ENCODE results near the gene UBE2E2.
A peak's percentile ranks its signal among the peaks of the same experiment; 100 is the strongest.

UBE2E2 gene

DNA sequence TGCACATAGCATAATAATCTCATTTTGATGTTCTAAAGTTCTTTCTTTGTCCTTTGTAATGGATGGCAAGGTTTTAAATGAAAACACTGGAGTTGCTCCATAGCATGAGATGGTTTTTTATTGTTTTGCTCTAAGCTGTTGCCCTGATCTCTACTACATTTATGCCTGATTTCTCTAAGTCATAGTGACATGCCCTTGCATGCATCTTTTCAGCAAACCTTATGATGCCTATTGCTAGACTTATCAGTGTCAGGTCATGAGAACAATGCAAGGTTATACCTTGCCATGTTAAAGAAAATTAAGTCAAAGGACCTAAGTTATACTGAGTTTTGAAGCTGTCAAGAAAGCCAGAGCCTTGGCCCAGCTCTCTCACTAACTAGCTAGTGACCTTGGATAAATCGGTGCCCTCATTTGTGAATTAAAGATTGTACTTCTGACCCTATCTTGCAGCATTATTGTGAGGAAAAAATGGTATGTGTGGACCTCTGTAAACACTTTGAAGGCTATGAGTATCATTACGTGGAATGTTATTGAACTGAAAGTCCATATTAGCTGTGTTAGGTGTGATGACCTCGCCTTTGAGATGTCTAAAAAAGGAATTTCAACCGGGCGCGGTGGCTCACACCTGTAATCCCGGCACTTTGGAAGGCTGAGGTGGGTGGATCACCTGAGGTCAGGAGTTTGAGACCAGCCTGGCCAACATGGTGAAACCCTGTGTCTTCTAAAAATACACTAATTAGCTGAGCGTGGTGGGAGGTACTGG is 346.2 kb downstream of the UBE2E2 start:
- DNase-seq = no peak

DNA sequence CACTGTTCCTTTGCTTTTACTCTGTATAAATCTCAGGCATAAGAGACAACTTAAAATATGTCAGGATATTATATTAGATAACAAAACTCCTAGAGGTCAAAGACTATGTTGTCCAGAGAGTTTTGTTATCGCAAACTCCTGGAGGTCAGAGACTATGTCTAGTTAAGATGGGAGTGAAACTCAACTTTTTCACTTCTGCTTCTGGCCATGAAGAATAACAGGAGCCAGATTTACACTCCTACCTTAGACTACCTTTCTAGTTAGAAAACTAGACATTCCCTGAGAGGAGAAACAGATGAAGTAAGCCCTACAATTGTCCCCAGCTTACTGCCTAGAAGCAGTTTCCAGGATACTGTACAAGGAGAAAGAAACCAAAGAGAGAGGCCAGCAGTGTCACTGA is 347.3 kb downstream of the UBE2E2 start:
- DNase-seq = no peak

GRCh38 chr3:23552506-23552905 is 349.4 kb downstream of the UBE2E2 start:
- DNase-seq = no peak

GRCh38 chr3:23553353-23553752 is 350.2 kb downstream of the UBE2E2 start:
- DNase-seq = no peak

DNA sequence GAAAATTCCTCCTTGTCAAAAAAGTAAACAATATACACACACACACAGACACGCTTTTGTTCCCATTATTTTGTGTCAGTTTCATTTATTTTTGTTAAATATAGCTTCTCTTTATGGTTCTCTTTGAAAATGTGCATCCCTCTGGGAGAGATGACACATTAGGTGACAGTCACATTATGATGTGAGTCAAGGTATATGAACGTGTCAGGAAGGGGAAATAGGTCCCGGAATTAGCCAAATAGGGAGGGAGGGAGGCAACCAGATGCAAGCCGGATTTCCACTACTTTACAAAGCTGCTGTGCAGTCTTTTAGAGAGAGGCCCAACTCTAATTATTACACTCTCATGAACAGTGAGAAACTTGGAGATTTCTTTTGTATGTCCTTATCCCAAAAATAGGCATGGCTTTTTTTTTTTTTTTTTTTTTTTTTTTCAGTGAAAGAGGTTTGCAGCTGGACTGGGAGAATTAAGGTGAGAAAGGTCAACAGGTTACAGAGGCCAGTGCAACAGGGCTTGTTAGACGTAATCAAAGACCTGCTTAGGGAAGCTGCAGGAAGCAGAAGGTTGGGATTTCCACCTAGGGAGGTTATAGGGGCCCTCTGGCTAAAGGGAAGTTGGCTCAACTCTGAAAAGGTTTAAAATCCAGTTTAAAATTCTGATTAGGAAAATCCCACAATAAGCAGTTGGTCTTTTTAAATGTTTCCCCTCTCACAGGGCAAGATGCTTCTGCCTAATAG is 362.1 kb downstream of the UBE2E2 start:
- no peak for DNase-seq

GRCh38 chr3:23566499-23566898 is 363.4 kb downstream of the UBE2E2 start:
- DNase-seq = no peak

DNA sequence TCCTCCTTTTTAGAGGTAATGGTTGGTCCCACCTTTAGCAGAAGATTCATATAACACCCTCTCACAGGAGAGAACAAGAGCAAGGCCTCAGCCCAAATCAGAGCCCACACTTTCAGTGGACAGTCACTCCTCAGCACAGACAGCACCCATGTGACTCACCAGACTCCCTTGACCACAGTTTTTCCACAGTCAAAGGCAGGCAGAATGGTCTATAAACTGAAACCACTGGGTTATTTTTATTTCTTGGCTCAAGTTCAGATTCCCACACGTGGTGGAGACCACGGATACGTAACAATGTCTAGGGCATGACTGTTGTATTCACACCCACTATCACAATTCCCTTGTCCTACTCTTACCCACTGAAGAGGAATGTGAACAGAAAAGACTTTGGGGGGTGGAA is 364.8 kb downstream of the UBE2E2 start:
- peak; percentile 91 for DNase-seq

GRCh38 chr3:23573827-23574226 is 370.7 kb downstream of the UBE2E2 start:
- DNase-seq = no peak

GRCh38 chr3:23574822-23575315 is 371.7 kb downstream of the UBE2E2 start:
- DNase-seq = no peak

GRCh38 chr3:23575697-23576096 is 372.6 kb downstream of the UBE2E2 start:
- peak; percentile 15 for DNase-seq

DNA sequence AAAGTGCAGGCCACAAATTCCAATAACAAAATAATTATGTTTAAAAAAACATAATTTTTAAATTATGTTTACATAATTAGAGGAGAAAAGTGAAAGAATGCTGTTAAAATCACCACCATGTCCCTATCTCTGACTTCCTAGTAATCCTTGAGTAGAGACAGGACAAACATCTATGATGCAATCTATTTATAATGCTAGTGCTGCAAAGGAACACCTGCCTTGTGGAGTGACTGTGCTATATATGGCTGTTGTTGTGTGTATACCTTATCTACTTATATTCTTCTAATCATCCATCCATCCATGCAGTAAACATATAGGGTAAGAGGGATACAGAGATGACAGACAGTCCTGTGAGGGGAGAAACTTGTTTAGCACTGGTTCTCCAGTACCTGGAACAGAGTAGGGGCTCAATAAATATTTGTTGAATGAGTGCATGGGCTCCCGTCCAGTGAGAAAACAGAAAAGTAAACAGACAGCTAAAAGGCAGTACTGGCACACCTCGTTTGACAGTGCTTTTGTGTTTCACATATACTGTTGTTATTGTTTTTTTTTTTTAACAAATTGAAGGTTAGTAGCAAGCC is 373.3 kb downstream of the UBE2E2 start:
- DNase-seq = no peak

GRCh38 chr3:23580096-23580713 is 377.1 kb downstream of the UBE2E2 start:
- peak; percentile 76 for DNase-seq

GRCh38 chr3:23583980-23584740 is 381.0 kb downstream of the UBE2E2 start:
- no peak for DNase-seq

- no peak for DNase-seq
Observed at GRCh38 chr3:23587513-23587912, 384.4 kb downstream of the UBE2E2 start.

- DNase-seq = no peak
Observed at GRCh38 chr3:23588547-23588946, 385.4 kb downstream of the UBE2E2 start.

GRCh38 chr3:23589602-23590001 is 386.5 kb downstream of the UBE2E2 start:
- DNase-seq = no peak

GRCh38 chr3:23590424-23591273 is 387.5 kb downstream of the UBE2E2 start:
- no peak for DNase-seq

GRCh38 chr3:23591374-23591773 is 388.2 kb downstream of the UBE2E2 start:
- no peak for DNase-seq

DNA sequence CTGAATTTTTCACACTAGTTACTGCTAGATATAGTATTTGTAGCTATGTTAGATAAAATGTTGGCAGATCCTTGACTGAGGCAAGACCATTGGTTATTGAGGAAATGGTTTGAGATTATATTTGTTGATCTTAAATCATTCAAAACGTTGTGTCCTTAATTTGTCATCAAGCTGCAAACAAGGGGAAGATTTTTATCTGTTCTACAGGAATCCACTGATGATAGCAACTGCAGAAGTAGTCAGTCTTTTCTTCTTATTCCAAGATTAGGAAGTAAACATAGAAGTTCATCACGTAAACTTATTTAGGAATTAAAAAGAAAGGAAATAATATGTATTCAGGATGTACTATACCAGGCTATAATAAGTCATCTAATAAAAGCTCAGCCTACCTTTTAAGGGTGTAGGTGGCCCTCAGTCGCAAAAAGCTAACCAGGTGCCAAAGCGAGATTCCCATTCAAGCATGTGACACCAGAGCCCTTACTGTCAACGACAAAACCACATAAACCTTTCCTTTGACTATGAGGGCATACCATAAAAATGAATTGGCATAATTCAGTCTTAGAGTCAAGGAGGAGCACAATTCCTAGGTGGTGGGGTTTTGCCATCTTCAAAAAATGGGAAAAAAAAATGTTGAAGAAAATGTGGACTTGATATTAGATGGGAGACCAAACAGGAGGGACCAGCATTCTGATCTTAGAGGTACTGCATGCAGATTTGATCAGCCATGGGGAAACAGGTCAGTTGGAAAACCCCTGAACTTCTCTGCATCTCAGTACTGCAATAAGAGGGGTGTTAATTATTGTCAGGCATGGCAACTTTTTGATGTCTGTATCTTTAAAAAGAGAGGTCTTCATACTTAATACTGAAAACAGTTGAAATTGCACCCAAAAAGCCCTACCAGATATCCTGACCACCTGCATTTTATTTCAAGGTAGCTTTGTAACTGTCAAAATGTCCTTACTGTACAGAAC is 390.1 kb downstream of the UBE2E2 start:
- no peak for DNase-seq

DNA sequence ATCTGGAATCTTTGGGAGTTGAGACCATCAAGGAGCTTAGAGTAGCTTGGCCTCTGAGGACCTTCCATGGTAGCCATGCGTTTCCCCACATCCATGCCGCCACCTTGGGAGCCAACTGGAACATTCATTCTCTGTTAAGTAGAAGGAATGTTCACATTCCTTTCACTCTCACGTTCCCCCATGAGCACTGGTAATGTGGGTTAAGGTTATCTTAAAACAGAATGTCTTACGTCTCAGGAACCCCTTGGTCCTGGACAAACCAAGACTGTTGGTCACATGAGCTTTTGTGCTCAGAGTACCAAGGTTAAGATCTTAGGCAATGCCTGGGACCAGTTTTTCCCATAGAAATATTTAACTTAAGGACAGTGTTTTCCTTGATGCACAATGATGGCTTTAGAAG is 390.9 kb downstream of the UBE2E2 start:
- DNase-seq = no peak
